Liver (tissue), 9 donors: ENCODE measurements around the gene PRR22. TPM values are rescaled to one million over a fixed set of nuclear protein-coding genes. Genes with fewer than 3 reads are reported as not detected.

ENCODE experiments used
- DNase-seq: peaks from one replicate; pipeline ENCODE4 v3.0.0-alpha.2; 2017; ENCODE audit warnings: low spot score
- H3K27ac ChIP-seq, 2 donors: one replicate each; pipeline ENCODE4 v1.7.0; 2013; ENCODE audit warnings: inconsistent platforms in 2 of 2, low read length in 2 of 2, control low read depth in 1 of 2, low read depth in 1 of 2, mild to moderate bottlenecking in 1 of 2
- H3K27me3 ChIP-seq, 4 donors: one replicate each; pipeline versions ENCODE4 v1.6.1 to v1.7.0; 2013; ENCODE audit warnings: low read length in 3 of 4, inconsistent platforms in 1 of 4, mild to moderate bottlenecking in 1 of 4, moderate library complexity in 1 of 4; ENCODE audit not compliant: control insufficient read depth in 4 of 4, insufficient read depth in 4 of 4
- H3K36me3 ChIP-seq, 4 donors: one replicate each; pipeline versions ENCODE4 v1.6.1 to v1.7.0; 2013; ENCODE audit warnings: low read length in 3 of 4, mild to moderate bottlenecking in 3 of 4, low read depth in 1 of 4, moderate library complexity in 1 of 4; ENCODE audit not compliant: control insufficient read depth in 4 of 4, insufficient read depth in 3 of 4
- H3K4me1 ChIP-seq, 4 donors: one replicate each; pipeline versions ENCODE4 v1.6.1 to v1.7.0; 2013; ENCODE audit warnings: low read length in 3 of 4, mild to moderate bottlenecking in 3 of 4, moderate library complexity in 1 of 4; ENCODE audit not compliant: control insufficient read depth in 4 of 4, insufficient read depth in 4 of 4
- H3K4me3 ChIP-seq, 3 donors: one replicate each; pipeline versions ENCODE4 v1.6.1 to v1.7.0; 2013; ENCODE audit warnings: low read length in 3 of 3, control low read depth in 1 of 3, low read depth in 1 of 3, mild to moderate bottlenecking in 1 of 3
- H3K9ac ChIP-seq, 2 donors: one replicate each; pipeline ENCODE4 v1.7.0; 2013; ENCODE audit warnings: low read length in 2 of 2, mild to moderate bottlenecking in 2 of 2, moderate library complexity in 2 of 2, control low read depth in 1 of 2, low read depth in 1 of 2
- H3K9me3 ChIP-seq, 4 donors: one replicate each; pipeline versions ENCODE4 v1.6.1 to v1.7.0; 2013; ENCODE audit warnings: low read length in 3 of 4; ENCODE audit not compliant: control insufficient read depth in 4 of 4
- ATF3 ChIP-seq: IDR thresholded peaks from 2 replicates; pipeline ENCODE4 v1.6.1; 2016; ENCODE audit warnings: antibody characterized with exemption
- CTCF ChIP-seq: fragments of 150-350 bp; IDR thresholded peaks from 2 replicates; pipeline ENCODE4 v1.5.1; 2017; ENCODE audit warnings: improper control_type of control experiment, low read depth, low read length; ENCODE audit not compliant: missing input control
- FOXA1 ChIP-seq: IDR thresholded peaks from 2 replicates; pipeline ENCODE4 v1.6.1; 2016; ENCODE audit warnings: antibody characterized with exemption
- FOXA2 ChIP-seq: IDR thresholded peaks from 2 replicates; pipeline ENCODE4 v1.6.1; 2016; ENCODE audit warnings: antibody characterized with exemption
- GABPA ChIP-seq, 2 donors: IDR thresholded peaks in 1 of 2; conservative IDR thresholded peaks in 1 of 2; 2 replicates each; pipeline ENCODE4 v1.6.1; 2016; ENCODE audit warnings: antibody characterized with exemption in 2 of 2, mild to moderate bottlenecking in 1 of 2, moderate library complexity in 1 of 2
- HNF4A ChIP-seq, 2 donors: conservative IDR thresholded peaks; 2 replicates each; pipeline ENCODE4 v1.6.1; 2016; ENCODE audit warnings: antibody characterized with exemption in 2 of 2, mild to moderate bottlenecking in 2 of 2
- HNF4G ChIP-seq: IDR thresholded peaks from 2 replicates; pipeline ENCODE4 v1.6.1; 2016; ENCODE audit warnings: antibody characterized with exemption
- JUND ChIP-seq, 2 donors: IDR thresholded peaks; 2 replicates each; pipeline ENCODE4 v1.6.1; 2016; ENCODE audit warnings: antibody characterized with exemption in 2 of 2
- REST ChIP-seq: IDR thresholded peaks from 2 replicates; pipeline ENCODE4 v1.6.1; 2016; ENCODE audit warnings: antibody characterized with exemption, mild to moderate bottlenecking
- RXRA ChIP-seq, 2 donors: IDR thresholded peaks; 2 replicates each; pipeline ENCODE4 v1.6.1; 2017 to 2018; ENCODE audit warnings: antibody characterized with exemption in 2 of 2, mild to moderate bottlenecking in 1 of 2
- SP1 ChIP-seq: IDR thresholded peaks from 2 replicates; pipeline ENCODE4 v1.6.1; 2018; ENCODE audit warnings: antibody characterized with exemption, mild to moderate bottlenecking
- TAF1 ChIP-seq: conservative IDR thresholded peaks from 2 replicates; pipeline ENCODE4 v1.6.1; 2016; ENCODE audit warnings: antibody characterized with exemption, mild to moderate bottlenecking
- YY1 ChIP-seq: IDR thresholded peaks from 2 replicates; pipeline ENCODE4 v1.6.1; 2016; ENCODE audit warnings: antibody characterized with exemption, mild to moderate bottlenecking
- ZBTB33 ChIP-seq: IDR thresholded peaks from 2 replicates; pipeline ENCODE4 v1.6.1; 2016; ENCODE audit warnings: antibody characterized with exemption
- WGBS: extraction: QIAGEN DNeasy Blood & Tissue Kit; methylation state at CpG from one replicate; pipeline ENCODE4 v1.1.7; 2013; 5-methylcytosine and 5-hydroxymethylcytosine counted together
- polyA plus RNA-seq, 2 donors: library from polyadenylated mRNA; stranded (reverse) in 1 of 2; unstranded in 1 of 2; fragments of 200-250 nt in 1 of 2; fragments of >200 nt in 1 of 2; fragmentation: Nextera tagmentation in 1 of 2; extraction: Ambion mirVana in 1 of 2; gene quantifications; one replicate each; pipeline versions ENCODE4 v1.2.1 to v1.2.3, GENCODE V29; 2013 to 2015
- total RNA-seq, 2 donors: library from RNA; depleted of rRNA; stranded (reverse); fragments of >200 nt; gene quantifications; one replicate each; pipeline ENCODE4 v1.2.3, GENCODE V29; 2014
- donor health status: healthy.
- donor health status: healthy.
- donor health status: healthy.
- donor health status: healthy.
- donor health status: healthy.

PRR22 gene
- total and polyA plus RNA-seq, 4 donors, result 0.40 to 1.6 (median 0.63) TPM

- peak overlapping the region; percentile 62 to 71 for H3K27ac ChIP-seq
- no peak overlapping the region for H3K9ac ChIP-seq
- WGBS, result 37% methylated on average over 37 of the region's 37 CpGs
- H3K4me3 ChIP-seq, result no peak overlapping the region
- H3K9me3 ChIP-seq, result no peaks in the 10 kb centered on the region
- H3K4me1 ChIP-seq, result peaks cover 27 to 50% (median 39%) of the 10 kb centered on the region in 4 donors
- no peaks in the 10 kb centered on the region for H3K27me3 ChIP-seq
- peak; percentile 82 for DNase-seq
- H3K36me3 ChIP-seq, result no peaks in the 10 kb centered on the region
- peak in 1 of 2 donors; percentile 40 for TF ChIP-seq HNF4A (conservative IDR thresholded peaks at IDR 0.05)
- TF ChIP-seq JUND (IDR thresholded peaks at IDR 0.05), result no peak
- TF ChIP-seq ZBTB33, result no peak
- peak; percentile 41 for TF ChIP-seq SP1
- TF ChIP-seq RXRA (IDR thresholded peaks at IDR 0.05), result peak; percentile 54 to 57
Measured at GRCh38 chr19:5799247-5800241, 15.0 kb upstream of the PRR22 start.

GRCh38 chr19:5798244-5798643, 13.7 kb upstream of the PRR22 start:
- peaks cover 23 to 42% (median 33%) of the 10 kb centered on the region in 4 donors for H3K4me1 ChIP-seq
- no peaks in the 10 kb centered on the region for H3K36me3 ChIP-seq
- H3K4me3 ChIP-seq, result no peak overlapping the region
- no peaks in the 10 kb centered on the region for H3K9me3 ChIP-seq
- DNase-seq, result no peak
- no peak for TF ChIP-seq REST
- 93% methylated on average over 8 of the region's 8 CpGs for WGBS
- H3K9ac ChIP-seq, result no peak overlapping the region
- H3K27me3 ChIP-seq, result no peaks in the 10 kb centered on the region
- H3K27ac ChIP-seq, result no peak overlapping the region

GRCh38 chr19:5795382-5795919, 10.9 kb upstream of the PRR22 start:
- Histone ChIP-seq H3K36me3 (no peaks in the 10 kb centered on the region), H3K9ac (no peak overlapping the region), H3K9me3 (no peaks in the 10 kb centered on the region), H3K4me1 (peaks cover 16 to 29% (median 23%) of the 10 kb centered on the region in 4 donors), H3K27me3 (no peaks in the 10 kb centered on the region), H3K27ac (no peak overlapping the region), H3K4me3 (no peak overlapping the region)
- 90% methylated on average over 7 of the region's 7 CpGs for WGBS
- DNase-seq, result no peak
- TF ChIP-seq RXRA (IDR thresholded peaks at IDR 0.05) (no peak), HNF4G (no peak), GABPA (IDR thresholded peaks at IDR 0.05 in 1 of 2, conservative IDR thresholded peaks at IDR 0.05 in 1 of 2) (no peak), HNF4A (conservative IDR thresholded peaks at IDR 0.05) (no peak), ATF3 (no peak), TAF1 (no peak), FOXA1 (no peak), YY1 (no peak), FOXA2 (no peak), CTCF (no peak), ZBTB33 (no peak), SP1 (no peak), JUND (IDR thresholded peaks at IDR 0.05) (no peak)
